ENCODE measurements around the gene PRKACB.
A peak's percentile ranks its signal among the peaks of the same experiment; 100 is the strongest.

The PRKACB gene

GRCh38 chr1:84156210-84156621 is 12.1 kb downstream of the PRKACB start:
- DNase-seq = peak in 1 of 5 donors; percentile 43

DNA sequence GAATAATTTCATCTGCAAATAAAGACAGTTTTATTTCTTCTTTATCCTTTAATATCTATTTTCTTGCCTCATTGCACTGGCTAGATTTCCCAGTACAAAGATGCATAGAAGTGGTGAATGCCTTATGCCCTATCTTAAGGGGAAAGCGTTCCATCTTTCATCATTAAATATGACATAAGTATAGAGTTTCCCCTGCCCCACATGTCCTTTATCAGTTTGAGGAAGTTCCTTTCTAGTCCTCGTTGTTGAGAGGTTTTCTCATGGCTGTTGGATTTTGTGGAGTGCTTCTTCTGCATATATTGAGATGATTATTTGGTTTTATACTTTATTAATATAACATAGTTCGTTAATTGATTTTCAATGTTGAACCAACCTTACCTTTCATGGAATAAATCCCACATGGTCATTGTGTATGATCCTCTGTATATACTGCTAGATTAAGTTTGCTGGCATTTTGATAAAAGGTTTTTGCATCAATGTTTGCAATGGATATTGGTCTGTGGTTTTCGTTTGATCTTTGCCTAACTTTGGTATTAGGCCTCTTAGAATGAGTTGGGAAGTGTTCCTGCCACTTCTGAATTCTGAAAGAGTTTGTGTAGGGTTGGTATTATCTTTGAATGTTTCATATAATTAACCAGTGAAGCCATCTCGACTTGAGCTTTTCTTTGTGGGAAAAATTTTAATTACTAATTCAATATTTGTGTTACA is 15.6 kb downstream of the PRKACB start:
- DNase-seq = no peak

- no peak for DNase-seq
These were observed 18.2 kb downstream of the PRKACB start for GRCh38 chr1:84162295-84162694.

DNA sequence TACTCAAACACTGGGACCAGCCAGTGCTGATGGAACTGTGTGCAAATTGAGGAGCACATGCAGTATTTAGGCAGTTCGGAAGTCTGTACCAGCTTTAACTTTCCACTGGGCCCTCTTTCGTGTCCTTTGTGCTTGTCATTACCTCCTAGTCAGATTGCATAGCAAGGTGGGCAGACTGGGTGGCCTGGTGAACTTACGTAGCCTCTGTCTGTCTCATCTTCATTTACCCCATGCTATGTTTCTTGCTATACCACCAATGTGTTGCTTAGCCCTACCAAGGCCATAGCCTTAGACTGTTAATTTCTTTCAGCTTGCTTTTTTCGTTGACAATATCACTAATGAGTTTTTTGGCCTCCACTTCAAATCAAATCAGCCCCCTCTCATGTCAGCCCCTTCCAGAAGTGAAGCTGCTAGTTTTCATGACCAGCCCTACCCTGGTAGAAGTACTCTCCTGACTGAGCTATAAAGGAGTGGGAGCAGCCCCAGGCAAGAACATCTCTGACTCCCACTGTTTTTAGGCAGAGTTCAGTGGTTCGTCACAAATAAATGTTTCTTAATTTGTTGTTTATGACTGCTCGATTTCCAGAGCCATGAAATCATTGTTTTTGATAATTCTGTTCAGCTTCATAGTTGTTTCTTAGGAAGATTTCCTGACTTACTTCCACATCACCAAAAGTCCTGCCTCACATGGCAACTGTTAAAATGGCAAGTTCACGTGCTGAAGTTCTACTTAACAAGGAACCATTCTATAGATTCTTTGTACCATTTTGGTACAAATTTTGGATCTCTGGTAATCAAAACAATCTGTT is 19.3 kb downstream of the PRKACB start:
- no peak for DNase-seq

DNA sequence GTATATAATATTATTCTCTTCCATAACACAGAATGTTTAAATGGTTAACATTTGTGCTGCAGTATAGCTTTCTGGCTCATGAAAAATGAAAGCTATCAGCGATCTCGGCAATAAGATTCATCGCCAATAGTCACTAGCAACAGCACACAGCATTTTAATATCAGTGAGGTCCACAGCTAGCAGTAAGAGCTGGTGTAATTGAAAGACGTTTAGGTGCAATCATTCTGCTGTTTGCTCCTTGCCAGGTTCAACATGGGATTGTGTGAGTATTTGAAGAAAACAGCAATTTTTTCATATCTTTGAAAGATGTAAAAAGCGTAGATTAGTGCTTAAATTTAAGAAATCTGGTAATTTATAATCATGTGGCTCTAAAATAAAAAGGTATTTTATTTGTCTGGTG is 20.1 kb downstream of the PRKACB start:
- no peak for DNase-seq

DNA sequence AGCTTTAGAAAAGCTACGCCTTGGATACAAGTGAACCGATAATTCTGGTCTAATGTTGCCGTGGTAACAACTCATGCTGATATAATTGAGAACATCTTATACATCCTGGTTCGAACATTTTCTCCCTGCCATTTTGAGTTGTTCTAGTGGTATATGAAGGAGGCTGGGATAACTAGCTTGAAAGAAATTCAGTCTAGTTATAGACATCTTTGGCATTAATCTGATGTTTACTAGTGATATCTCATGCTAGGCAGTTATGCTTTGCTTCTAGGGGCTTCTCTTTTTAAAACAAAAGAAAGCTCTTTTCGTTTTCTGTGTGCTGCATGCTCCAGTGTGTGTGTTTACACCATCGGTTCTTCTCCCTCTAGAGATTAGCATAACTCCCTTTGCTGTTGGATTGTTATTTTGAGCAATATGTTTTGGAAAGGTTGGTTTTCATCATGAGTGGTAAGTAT is 20.5 kb downstream of the PRKACB start:
- DNase-seq = no peak

DNA sequence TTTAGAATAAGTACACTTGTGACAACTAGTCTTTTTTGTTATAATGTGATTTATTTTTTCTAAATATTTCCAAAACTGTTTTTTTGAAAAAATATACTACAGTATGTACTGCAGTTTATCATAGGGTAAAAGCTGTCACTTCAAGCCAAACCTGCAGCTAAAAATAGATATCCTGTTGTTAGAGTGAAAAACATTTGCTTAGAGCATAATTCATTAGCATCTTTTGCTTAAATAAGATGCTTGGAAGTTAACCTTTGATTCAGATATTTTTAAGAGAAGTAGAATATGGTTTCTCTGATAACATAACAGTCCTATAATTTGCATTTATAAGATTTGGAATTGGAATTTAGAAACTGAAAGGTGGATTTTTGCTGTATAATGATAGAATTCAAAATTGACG is 21.5 kb downstream of the PRKACB start:
- no peak for DNase-seq

GRCh38 chr1:84166797-84167196 is 22.7 kb downstream of the PRKACB start:
- peak in 1 of 5 donors; percentile 27 for DNase-seq

GRCh38 chr1:84168783-84169182 is 24.7 kb downstream of the PRKACB start:
- no peak for DNase-seq

GRCh38 chr1:84170171-84170570 is 26.1 kb downstream of the PRKACB start:
- no peak for DNase-seq

- DNase-seq = no peak
These were observed 27.4 kb downstream of the PRKACB start for GRCh38 chr1:84171481-84171880.

- no peak for DNase-seq
These were observed 30.0 kb downstream of the PRKACB start for GRCh38 chr1:84174051-84174556.

- no peak for DNase-seq
These were observed 37.4 kb downstream of the PRKACB start for GRCh38 chr1:84181350-84182005.

GRCh38 chr1:84190455-84190854 is 46.4 kb downstream of the PRKACB start:
- no peak for DNase-seq

DNA sequence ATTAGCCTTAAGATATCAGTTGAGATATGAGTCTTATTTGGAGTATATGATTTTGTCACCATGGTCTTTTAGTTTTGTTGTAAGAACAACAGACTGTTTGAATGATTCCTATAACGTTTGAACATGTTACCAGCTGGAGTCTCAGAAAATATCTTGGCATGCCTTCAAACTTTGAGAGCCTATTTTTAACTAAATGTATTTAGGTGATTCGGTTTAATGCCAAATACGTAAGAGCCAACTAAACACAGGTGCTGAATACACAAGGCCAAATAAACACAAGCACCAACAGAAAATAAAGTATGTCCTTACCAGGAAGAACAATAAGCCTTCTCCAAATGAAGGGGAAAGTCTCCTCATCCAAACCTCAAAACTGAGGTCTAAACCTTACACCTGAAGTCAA is 48.6 kb downstream of the PRKACB start:
- no peak for DNase-seq

- no peak for DNase-seq
These were observed 54.8 kb downstream of the PRKACB start for GRCh38 chr1:84198832-84199231.

DNA sequence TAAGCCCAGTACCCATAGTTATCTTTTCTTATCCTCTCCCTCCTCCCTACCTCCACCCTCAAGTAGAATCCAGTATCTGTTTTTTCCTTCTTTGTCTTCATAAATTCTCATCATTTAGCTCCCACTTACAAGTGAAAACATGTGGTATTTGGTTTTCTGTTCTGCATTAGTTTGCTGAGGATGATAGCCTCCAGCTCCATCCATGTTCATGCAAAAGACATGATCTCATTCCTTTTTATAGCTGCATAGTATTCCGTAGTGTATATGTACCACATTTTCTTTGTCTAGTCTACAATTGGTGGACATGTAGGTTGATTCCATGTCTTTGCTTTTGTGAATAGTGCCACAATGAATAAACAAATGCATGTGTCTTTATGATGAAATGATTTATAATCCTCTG is 55.2 kb downstream of the PRKACB start:
- DNase-seq = no peak

DNA sequence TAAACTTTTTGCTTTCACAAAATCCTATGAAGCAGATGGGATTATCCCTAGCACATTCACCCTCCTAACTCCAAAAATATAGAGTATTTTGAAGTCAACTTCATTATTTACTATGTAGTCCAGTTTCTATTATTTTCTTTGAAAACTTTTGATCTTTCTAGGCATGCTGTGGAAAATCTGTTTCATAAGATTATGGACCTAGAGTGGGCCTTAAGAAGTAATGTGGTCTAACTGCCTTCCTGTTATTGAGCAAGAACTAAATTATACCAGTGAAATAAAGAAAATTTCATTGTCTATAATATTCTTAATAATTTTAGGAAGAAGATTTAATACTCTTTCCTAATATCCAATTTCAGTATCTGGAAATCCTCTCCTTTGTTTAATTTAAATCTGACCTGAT is 58.1 kb downstream of the PRKACB start:
- no peak for DNase-seq

GRCh38 chr1:84206375-84206774 is 62.3 kb downstream of the PRKACB start:
- no peak for DNase-seq

GRCh38 chr1:84208935-84209334 is 64.9 kb downstream of the PRKACB start:
- no peak for DNase-seq

DNA sequence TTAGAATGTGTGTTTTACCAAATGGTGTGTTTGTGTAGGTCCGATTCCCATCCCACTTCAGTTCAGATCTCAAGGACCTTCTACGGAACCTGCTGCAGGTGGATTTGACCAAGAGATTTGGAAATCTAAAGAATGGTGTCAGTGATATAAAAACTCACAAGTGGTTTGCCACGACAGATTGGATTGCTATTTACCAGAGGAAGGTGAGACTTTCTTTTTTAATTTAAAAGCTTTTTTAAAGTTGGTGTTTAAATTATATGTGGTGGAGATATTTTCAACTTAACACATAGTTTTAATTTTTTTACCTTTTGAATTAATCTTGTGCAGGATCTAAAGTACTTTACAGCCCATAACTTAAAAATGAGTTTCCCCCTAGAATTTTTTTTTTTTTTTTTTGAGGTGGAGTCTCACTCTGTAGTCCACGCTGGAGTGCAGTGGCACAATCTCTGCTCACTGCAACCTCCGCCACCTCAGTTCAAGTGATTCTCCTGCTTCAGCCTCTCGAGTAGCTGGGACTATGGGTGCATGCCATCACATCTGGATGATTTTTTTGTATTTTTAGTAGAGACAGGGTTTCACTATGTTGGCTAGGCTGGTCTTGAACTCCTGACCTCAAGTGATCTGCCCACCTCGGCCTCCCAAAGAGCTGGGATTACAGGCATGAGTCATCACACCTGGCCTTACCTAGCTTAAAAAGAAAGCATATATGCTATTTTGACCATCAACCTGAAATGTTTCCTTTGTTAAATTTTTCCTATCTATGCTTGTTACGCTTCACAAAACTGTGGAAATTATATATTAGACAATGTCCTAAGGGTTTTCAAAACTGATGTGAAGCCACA is 70.3 kb downstream of the PRKACB start:
- DNase-seq = no peak

DNA sequence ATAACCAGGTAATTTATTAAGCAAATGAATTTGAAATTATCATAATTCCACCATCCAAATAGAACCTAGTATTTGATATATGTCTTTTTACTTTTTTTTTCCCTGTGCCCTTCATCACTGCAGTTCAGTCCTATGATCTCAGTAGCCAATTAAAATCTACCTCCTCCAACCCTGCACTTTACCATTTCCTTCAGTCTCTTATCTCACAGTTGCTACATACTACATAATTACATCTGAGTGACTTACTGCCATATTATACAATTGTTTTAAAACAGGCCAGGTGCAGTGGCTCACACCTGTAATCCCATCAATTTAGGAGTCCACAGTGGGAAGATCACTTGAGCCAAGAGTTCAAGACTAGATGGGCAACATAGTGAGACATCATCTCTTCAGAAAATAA is 73.2 kb downstream of the PRKACB start:
- no peak for DNase-seq

Measured in T-helper 1 cell (primary cell).